H1 (cell line): Measurements from ENCODE around the gene CAMP. TPM values are rescaled to one million over a fixed set of nuclear protein-coding genes. Genes with fewer than 3 reads are reported as not detected.

ENCODE experiments used
- CTCF ChIA-PET: fragments of 300-600 bp; sonication (Branson Sonifier 250); formaldehyde crosslinking; loops from one replicate; lab custom pipeline; 2021; ENCODE audit not compliant: partially characterized antibody; lab: Charles Lee
- POLR2A ChIA-PET: fragments of 300-600 bp; sonication (Branson Sonifier 250); formaldehyde crosslinking; loops from one replicate; lab custom pipeline; 2021; ENCODE audit warnings: inconsistent platforms; ENCODE audit not compliant: partially characterized antibody; lab: Charles Lee
- DNase-seq, 2 experiments: peaks; one replicate each; pipeline versions ENCODE4 v3.0.0 to v3.0.0-alpha.2; 2010 to 2022; ENCODE audit warnings: low spot score in 2 of 2, low read depth in 1 of 2, mixed read lengths in 1 of 2
- FAIRE-seq: peaks from 2 replicates; lab custom pipeline; 2011; peaks lifted over from hg19 to GRCh38; lab: Jason Lieb, UNC
- H2AFZ ChIP-seq: 2 replicates; pipeline ENCODE4 v1.8.1; 2012; ENCODE audit warnings: low read length, inconsistent platforms
- H2AK5ac ChIP-seq: 2 replicates; pipeline ENCODE4 v1.6.1; 2013; ENCODE audit warnings: low read depth, low read length
- H2BK120ac ChIP-seq: replicated peaks from 2 replicates; pipeline ENCODE3; 2013; ENCODE audit warnings: low read depth, low read length, inconsistent platforms
- H2BK12ac ChIP-seq: 2 replicates; pipeline ENCODE4 v1.6.1; 2013; ENCODE audit warnings: low read depth, low read length
- H2BK15ac ChIP-seq: 2 replicates; pipeline ENCODE4 v1.6.1; 2013; ENCODE audit warnings: low read length
- H2BK20ac ChIP-seq: 2 replicates; pipeline ENCODE4 v1.6.1; 2013; ENCODE audit warnings: low read length
- H2BK5ac ChIP-seq: 2 replicates; pipeline ENCODE4 v1.6.1; 2013; ENCODE audit warnings: low read depth, low read length
- H3K14ac ChIP-seq: 2 replicates; pipeline ENCODE4 v1.6.1; 2013; ENCODE audit warnings: inconsistent platforms; ENCODE audit not compliant: insufficient read length
- H3K18ac ChIP-seq: 2 replicates; pipeline ENCODE4 v1.6.1; 2013; ENCODE audit warnings: low read length; ENCODE audit errors: extremely low read depth
- H3K23ac ChIP-seq: 2 replicates; pipeline ENCODE4 v1.6.1; 2013; ENCODE audit warnings: inconsistent platforms; ENCODE audit not compliant: insufficient read length
- H3K23me2 ChIP-seq: 2 replicates; pipeline ENCODE4 v1.6.1; 2013; ENCODE audit warnings: low read depth, low read length
- H3K27ac ChIP-seq: 2 replicates; pipeline ENCODE4 v1.6.1; 2011; ENCODE audit warnings: low read depth, low read length, inconsistent platforms
- H3K27me3 ChIP-seq, 4 experiments: replicated peaks in 1 of 4; 1 replicate in 1 of 4; 2 replicates in 3 of 4; pipeline versions ENCODE4 v1.6.1 to v1.8.1; 2011 to 2013; ENCODE audit warnings: low read length in 3 of 4, mild to moderate bottlenecking in 3 of 4, inconsistent platforms in 2 of 4, mixed read lengths in 2 of 4, moderate library complexity in 1 of 4; ENCODE audit not compliant: control insufficient read depth in 3 of 4, insufficient read depth in 3 of 4; ENCODE audit errors: extremely low read depth in 1 of 4
- H3K36me3 ChIP-seq, 4 experiments: 2 replicates each; pipeline versions ENCODE4 v1.6.1 to v1.8.1; 2011 to 2013; ENCODE audit warnings: mild to moderate bottlenecking in 4 of 4, low read length in 3 of 4, moderate library complexity in 2 of 4, control low read depth in 1 of 4, inconsistent platforms in 1 of 4; ENCODE audit not compliant: insufficient read depth in 4 of 4, control insufficient read depth in 2 of 4
- H3K4ac ChIP-seq: replicated peaks from 2 replicates; pipeline ENCODE3; 2013; ENCODE audit warnings: low read length, low read depth, mixed read lengths, inconsistent platforms; ENCODE audit not compliant: insufficient read length
- H3K4me1 ChIP-seq, 4 experiments: replicated peaks in 1 of 4; 1 replicate in 1 of 4; 2 replicates in 3 of 4; pipeline versions ENCODE4 v1.6.1 to v1.8.1; 2011 to 2013; ENCODE audit warnings: low read length in 3 of 4, inconsistent platforms in 2 of 4, mixed read lengths in 1 of 4; ENCODE audit not compliant: insufficient read depth in 4 of 4, control insufficient read depth in 3 of 4
- H3K4me2 ChIP-seq, 2 experiments: 2 replicates each; pipeline versions ENCODE4 v1.6.1 to v1.8.1; 2011 to 2013; ENCODE audit warnings: low read depth in 2 of 2, low read length in 2 of 2, control low read depth in 1 of 2, inconsistent platforms in 1 of 2, mild to moderate bottlenecking in 1 of 2; ENCODE audit not compliant: insufficient read depth in 1 of 2
- H3K4me3 ChIP-seq, 4 experiments: fragments of 200-600, 300-600 bp in 1 of 4; sonication (generic), shearing (Covaris generic), sonication (Bioruptor Twin) in 1 of 4; 2 replicates each; pipeline versions ENCODE4 v1.5.1 to v1.8.1; 2011 to 2016; ENCODE audit warnings: low read length in 4 of 4, low read depth in 3 of 4, control low read depth in 2 of 4, inconsistent platforms in 2 of 4, mild to moderate bottlenecking in 2 of 4, mixed read lengths in 1 of 4, moderate library complexity in 1 of 4; ENCODE audit not compliant: insufficient read depth in 2 of 4; ENCODE audit errors: extremely low read depth in 1 of 4
- H3K56ac ChIP-seq: replicated peaks from 2 replicates; pipeline ENCODE3; 2013; ENCODE audit warnings: low read depth, mild to moderate bottlenecking, mixed read lengths, low read length, inconsistent platforms; ENCODE audit not compliant: insufficient read length
- H3K79me1 ChIP-seq: 2 replicates; pipeline ENCODE4 v1.6.1; 2013; ENCODE audit warnings: low read depth, low read length, control low read depth
- H3K79me2 ChIP-seq, 2 experiments: 2 replicates each; pipeline versions ENCODE4 v1.6.1 to v1.8.1; 2012 to 2013; ENCODE audit warnings: low read length in 2 of 2, mild to moderate bottlenecking in 2 of 2, inconsistent platforms in 1 of 2; ENCODE audit not compliant: insufficient read depth in 2 of 2, control insufficient read depth in 1 of 2
- H3K9ac ChIP-seq, 4 experiments: replicated peaks in 1 of 4; 1 replicate in 1 of 4; 2 replicates in 3 of 4; pipeline versions ENCODE4 v1.6.1 to v1.8.1; 2011 to 2013; ENCODE audit warnings: low read depth in 3 of 4, low read length in 3 of 4, control low read depth in 2 of 4, mild to moderate bottlenecking in 2 of 4, moderate library complexity in 2 of 4, inconsistent platforms in 1 of 4; ENCODE audit errors: extremely low read depth in 1 of 4
- H3K9me3 ChIP-seq, 2 experiments: 2 replicates each; pipeline versions ENCODE4 v1.6.1 to v1.8.1; 2012 to 2013; ENCODE audit warnings: mild to moderate bottlenecking in 2 of 2, moderate library complexity in 2 of 2, control low read depth in 1 of 2, inconsistent platforms in 1 of 2, low read depth in 1 of 2, low read length in 1 of 2, mixed read lengths in 1 of 2; ENCODE audit not compliant: insufficient read depth in 2 of 2
- H4K20me1 ChIP-seq, 2 experiments: replicated peaks in 1 of 2; 2 replicates each; pipeline versions ENCODE3 to v1.8.1; 2011 to 2013; ENCODE audit warnings: inconsistent platforms in 2 of 2, low read length in 2 of 2, mild to moderate bottlenecking in 1 of 2; ENCODE audit not compliant: insufficient read depth in 2 of 2, control insufficient read depth in 1 of 2
- H4K5ac ChIP-seq: 2 replicates; pipeline ENCODE4 v1.6.1; 2013; ENCODE audit warnings: low read length, low read depth, mixed read lengths, inconsistent platforms; ENCODE audit not compliant: insufficient read length
- H4K8ac ChIP-seq: 2 replicates; pipeline ENCODE4 v1.8.0; 2013; ENCODE audit warnings: mild to moderate bottlenecking, moderate library complexity, low read length, inconsistent platforms; ENCODE audit not compliant: insufficient read depth; ENCODE audit errors: extremely low read depth
- H4K91ac ChIP-seq: replicated peaks from 2 replicates; pipeline ENCODE3; 2013; ENCODE audit warnings: low read length, mixed read lengths, inconsistent platforms; ENCODE audit not compliant: insufficient read length
- CBX8 ChIP-seq: fragments of 300-800, 300-1000 bp; sonication (generic); IDR thresholded peaks from 2 replicates; pipeline ENCODE4 v1.7.1; 2016; ENCODE audit warnings: low read depth, low read length, borderline replicate concordance
- SP1 ChIP-seq: IDR thresholded peaks from 2 replicates; pipeline ENCODE4 v1.6.1; 2011; ENCODE audit warnings: low read depth, low read length
- TCF12 ChIP-seq: IDR thresholded peaks from 2 replicates; pipeline ENCODE4 v1.6.1; 2011; ENCODE audit warnings: low read depth, mild to moderate bottlenecking, low read length
- WGBS, 2 experiments: shearing (Covaris generic) in 1 of 2; methylation state at CpG; one replicate each; pipeline versions ENCODE4 v1.1.6 to v1.1.7; 2013 to 2015; ENCODE audit warnings: low lambda C conversion rate in 2 of 2, mixed read lengths in 2 of 2, inconsistent platforms in 1 of 2, low coverage in 1 of 2, missing lambda C conversion rate in 1 of 2; ENCODE audit not compliant: insufficient replicate concordance in 2 of 2, insufficient coverage in 1 of 2, insufficient read length in 1 of 2; ENCODE audit errors: extremely low coverage in 1 of 2, missing lambda C conversion rate in 1 of 2; 5-methylcytosine and 5-hydroxymethylcytosine counted together
- polyA plus RNA-seq, 7 experiments: library from polyadenylated mRNA; depleted of rRNA in 3 of 7; stranded (reverse) in 5 of 7; unstranded in 2 of 7; fragments of >200 nt in 5 of 7; fragments of 200-250 nt in 2 of 7; gene quantifications; 1 replicate in 5 of 7; 2 replicates in 1 of 7; 4 replicates in 1 of 7; pipeline versions ENCODE4 v1.2.1 to v1.2.3, GENCODE V29; 2011 to 2013; ENCODE audit warnings: missing spikeins in 2 of 7, mixed read lengths in 2 of 7
- total RNA-seq: library from RNA; stranded (reverse); fragmentation: NEBNext Ultra II Directional; extraction: Animal tissue kit (Norgen Biotek cat#: 25700); gene quantifications from 2 replicates; pipeline ENCODE4 v1.2.1, GENCODE V29; 2021

The CAMP gene
- total and polyA plus RNA-seq, 2 of the 8 experiments (the other 6 are each of a cell fraction or from before 2014, with no cell fraction given) = not detected

GRCh38 chr3:48244461-48244860 is 21.2 kb downstream of the CAMP start:
- H4K8ac ChIP-seq = no peak overlapping the region
- no peak overlapping the region for H2BK15ac ChIP-seq
- H3K4ac ChIP-seq = no peak overlapping the region
- H2BK20ac ChIP-seq = no peak overlapping the region
- peaks cover 2% of the 10 kb centered on the region; the same call in 1 of the 2 replicates for H3K79me1 ChIP-seq
- H3K4me3 ChIP-seq = no peak overlapping the region
- H4K5ac ChIP-seq = no peak overlapping the region
- no peak for DNase-seq
- FAIRE-seq = no peak
- no peak overlapping the region for H3K18ac ChIP-seq
- peaks cover 4% of the 10 kb centered on the region; the same call in 1 of the 2 replicates for H3K23me2 ChIP-seq
- H3K9me3 ChIP-seq = no peaks in the 10 kb centered on the region
- no peak for TF ChIP-seq SP1
- no peak for TF ChIP-seq CBX8
- TF ChIP-seq TCF12 = no peak
- no peak overlapping the region for H3K14ac ChIP-seq
- H3K56ac ChIP-seq = no peak overlapping the region
- no peak overlapping the region for H3K27ac ChIP-seq
- H3K36me3 ChIP-seq = peaks cover 6 to 42% (median 20%) of the 10 kb centered on the region in 4 experiments; a peak in 7 of 8 replicates
- no peak overlapping the region for H2BK120ac ChIP-seq
- H3K23ac ChIP-seq = no peak overlapping the region
- H2AFZ ChIP-seq = no peak overlapping the region
- no peak overlapping the region for H2BK5ac ChIP-seq
- peaks cover 19 to 20% of the 10 kb centered on the region in 2 experiments for H4K20me1 ChIP-seq
- no peak overlapping the region for H2AK5ac ChIP-seq
- H3K79me2 ChIP-seq = peaks cover 37 to 82% of the 10 kb centered on the region in 2 experiments
- CTCF ChIA-PET = interaction anchor here (0.6 to 1.9 kb wide), 7 partner anchors 9 to 191 kb away, joined by 3 to 7 read pairs (median 4); no protein-coding TSS in a partner anchor
- H3K4me2 ChIP-seq = peak overlapping the region in 1 of 2 experiments; percentile 62; a peak in 1 of 4 replicates
- POLR2A ChIA-PET = interaction anchor here (0.5 to 8.2 kb wide), 15 partner anchors 10 to 192 kb away, joined by 3 to 84 read pairs (median 3); partner anchors contain the start of gene CDC25A
- H4K91ac ChIP-seq = no peak overlapping the region
- no peaks in the 10 kb centered on the region for H3K27me3 ChIP-seq
- 100% methylated on average over 1 of the region's 1 CpG; no CpG with 5 or more reads in 1 of the 2 experiments for WGBS, 2 experiments
- no peak overlapping the region for H3K9ac ChIP-seq
- H2BK12ac ChIP-seq = no peak overlapping the region
- peaks cover 2 to 15% (median 9%) of the 10 kb centered on the region in 4 experiments; a peak in 6 of 7 replicates for H3K4me1 ChIP-seq
